Measurements from ENCODE around the gene KRTAP6-3. TPM values are rescaled to one million over a fixed set of nuclear protein-coding genes. Genes with fewer than 3 reads are reported as not detected.

KRTAP6-3 gene
- total and polyA plus RNA-seq, 2 experiments from 2014 or later = not detected

DNA sequence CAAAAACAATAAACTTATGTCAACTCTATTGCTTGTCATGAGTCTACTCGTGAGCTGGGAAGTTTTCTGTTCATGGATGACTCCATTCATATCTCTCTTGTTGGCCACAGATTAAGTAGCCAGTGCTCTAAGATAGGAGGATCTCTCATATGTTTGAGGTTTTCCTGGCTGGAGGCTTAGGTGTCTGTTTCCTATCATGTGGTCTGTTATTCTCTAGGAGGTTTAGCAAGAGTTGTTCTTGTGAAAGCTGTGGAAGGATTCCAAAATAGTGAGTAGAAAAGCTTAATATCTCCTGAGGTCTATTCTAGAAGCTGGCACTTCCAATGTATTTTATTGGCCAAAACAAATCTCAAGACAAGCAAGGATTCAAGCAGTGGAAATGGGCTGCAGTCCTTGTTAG is 37.0 kb downstream of the KRTAP6-3 start:
- H3K4me1 Mint-ChIP-seq = no peaks in the 10 kb centered on the region; the same call in 2 of the 3 replicates
- H3K27ac Mint-ChIP-seq = no peak overlapping the region
- DNase-seq (ENCODE audit: low spot score) = no peak
- Histone ChIP-seq H4K20me1 (replicated peaks; ENCODE audit: insufficient read depth) (no peaks in the 10 kb centered on the region), H3K27ac (ENCODE audit: low read depth) (no peak overlapping the region), H3K36me3 (ENCODE audit: insufficient read depth) (no peaks in the 10 kb centered on the region), H3K27me3 (ENCODE audit: insufficient read depth) (no peaks in the 10 kb centered on the region), H3F3A (replicated peaks; ENCODE audit: low read depth) (no peaks in the 10 kb centered on the region), H3K4me3 (no peak overlapping the region), H3K9me2 (ENCODE audit: insufficient read depth) (peaks cover 13% of the 10 kb centered on the region), H3K79me2 (replicated peaks; ENCODE audit: insufficient read depth) (no peaks in the 10 kb centered on the region), H3K4me1 (ENCODE audit: insufficient read depth) (no peaks in the 10 kb centered on the region; the same call in 1 of the 2 replicates), H2AFZ (no peak overlapping the region), H3K4me2 (no peak overlapping the region)
- H3K36me3 Mint-ChIP-seq (ENCODE audit: low read depth) = 0 out of 3 replicates have a peak, but pooled peaks cover 5% of the 10 kb centered on the region
- peaks cover 15% of the 10 kb centered on the region for H3K9me3 Mint-ChIP-seq
- peaks cover 2% of the 10 kb centered on the region for H3K27me3 Mint-ChIP-seq (ENCODE audit: insufficient read depth, low read depth, poor library complexity)
- H3K4me3 Mint-ChIP-seq = no peak overlapping the region
- no peak for ATAC-seq
- TF ChIP-seq ZNF331 (CRISPR knock-in tag; IDR thresholded peaks at IDR 0.05; ENCODE audit: low read depth) (no peak), POLR2AphosphoS5 (IDR thresholded peaks at IDR 0.05; ENCODE audit: low read depth) (no peak), EZH2phosphoT487 (IDR thresholded peaks at IDR 0.05; ENCODE audit: unreplicated experiment) (no peak), CREB1 (CRISPR knock-in tag; IDR thresholded peaks at IDR 0.05; ENCODE audit: low read depth) (no peak), ZNF114 (CRISPR knock-in tag; IDR thresholded peaks at IDR 0.05) (no peak), EZH2 (IDR thresholded peaks at IDR 0.05; ENCODE audit: low read depth, unreplicated experiment) (no peak), JUNB (IDR thresholded peaks at IDR 0.05; ENCODE audit: unreplicated experiment) (no peak)
- TF ChIP-seq, protein P1, sequence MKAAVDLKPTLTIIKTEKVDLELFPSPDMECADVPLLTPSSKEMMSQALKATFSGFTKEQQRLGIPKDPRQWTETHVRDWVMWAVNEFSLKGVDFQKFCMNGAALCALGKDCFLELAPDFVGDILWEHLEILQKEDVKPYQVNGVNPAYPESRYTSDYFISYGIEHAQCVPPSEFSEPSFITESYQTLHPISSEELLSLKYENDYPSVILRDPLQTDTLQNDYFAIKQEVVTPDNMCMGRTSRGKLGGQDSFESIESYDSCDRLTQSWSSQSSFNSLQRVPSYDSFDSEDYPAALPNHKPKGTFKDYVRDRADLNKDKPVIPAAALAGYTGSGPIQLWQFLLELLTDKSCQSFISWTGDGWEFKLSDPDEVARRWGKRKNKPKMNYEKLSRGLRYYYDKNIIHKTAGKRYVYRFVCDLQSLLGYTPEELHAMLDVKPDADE (IDR thresholded peaks at IDR 0.05) = no peak
- TF ChIP-seq, protein P2, sequence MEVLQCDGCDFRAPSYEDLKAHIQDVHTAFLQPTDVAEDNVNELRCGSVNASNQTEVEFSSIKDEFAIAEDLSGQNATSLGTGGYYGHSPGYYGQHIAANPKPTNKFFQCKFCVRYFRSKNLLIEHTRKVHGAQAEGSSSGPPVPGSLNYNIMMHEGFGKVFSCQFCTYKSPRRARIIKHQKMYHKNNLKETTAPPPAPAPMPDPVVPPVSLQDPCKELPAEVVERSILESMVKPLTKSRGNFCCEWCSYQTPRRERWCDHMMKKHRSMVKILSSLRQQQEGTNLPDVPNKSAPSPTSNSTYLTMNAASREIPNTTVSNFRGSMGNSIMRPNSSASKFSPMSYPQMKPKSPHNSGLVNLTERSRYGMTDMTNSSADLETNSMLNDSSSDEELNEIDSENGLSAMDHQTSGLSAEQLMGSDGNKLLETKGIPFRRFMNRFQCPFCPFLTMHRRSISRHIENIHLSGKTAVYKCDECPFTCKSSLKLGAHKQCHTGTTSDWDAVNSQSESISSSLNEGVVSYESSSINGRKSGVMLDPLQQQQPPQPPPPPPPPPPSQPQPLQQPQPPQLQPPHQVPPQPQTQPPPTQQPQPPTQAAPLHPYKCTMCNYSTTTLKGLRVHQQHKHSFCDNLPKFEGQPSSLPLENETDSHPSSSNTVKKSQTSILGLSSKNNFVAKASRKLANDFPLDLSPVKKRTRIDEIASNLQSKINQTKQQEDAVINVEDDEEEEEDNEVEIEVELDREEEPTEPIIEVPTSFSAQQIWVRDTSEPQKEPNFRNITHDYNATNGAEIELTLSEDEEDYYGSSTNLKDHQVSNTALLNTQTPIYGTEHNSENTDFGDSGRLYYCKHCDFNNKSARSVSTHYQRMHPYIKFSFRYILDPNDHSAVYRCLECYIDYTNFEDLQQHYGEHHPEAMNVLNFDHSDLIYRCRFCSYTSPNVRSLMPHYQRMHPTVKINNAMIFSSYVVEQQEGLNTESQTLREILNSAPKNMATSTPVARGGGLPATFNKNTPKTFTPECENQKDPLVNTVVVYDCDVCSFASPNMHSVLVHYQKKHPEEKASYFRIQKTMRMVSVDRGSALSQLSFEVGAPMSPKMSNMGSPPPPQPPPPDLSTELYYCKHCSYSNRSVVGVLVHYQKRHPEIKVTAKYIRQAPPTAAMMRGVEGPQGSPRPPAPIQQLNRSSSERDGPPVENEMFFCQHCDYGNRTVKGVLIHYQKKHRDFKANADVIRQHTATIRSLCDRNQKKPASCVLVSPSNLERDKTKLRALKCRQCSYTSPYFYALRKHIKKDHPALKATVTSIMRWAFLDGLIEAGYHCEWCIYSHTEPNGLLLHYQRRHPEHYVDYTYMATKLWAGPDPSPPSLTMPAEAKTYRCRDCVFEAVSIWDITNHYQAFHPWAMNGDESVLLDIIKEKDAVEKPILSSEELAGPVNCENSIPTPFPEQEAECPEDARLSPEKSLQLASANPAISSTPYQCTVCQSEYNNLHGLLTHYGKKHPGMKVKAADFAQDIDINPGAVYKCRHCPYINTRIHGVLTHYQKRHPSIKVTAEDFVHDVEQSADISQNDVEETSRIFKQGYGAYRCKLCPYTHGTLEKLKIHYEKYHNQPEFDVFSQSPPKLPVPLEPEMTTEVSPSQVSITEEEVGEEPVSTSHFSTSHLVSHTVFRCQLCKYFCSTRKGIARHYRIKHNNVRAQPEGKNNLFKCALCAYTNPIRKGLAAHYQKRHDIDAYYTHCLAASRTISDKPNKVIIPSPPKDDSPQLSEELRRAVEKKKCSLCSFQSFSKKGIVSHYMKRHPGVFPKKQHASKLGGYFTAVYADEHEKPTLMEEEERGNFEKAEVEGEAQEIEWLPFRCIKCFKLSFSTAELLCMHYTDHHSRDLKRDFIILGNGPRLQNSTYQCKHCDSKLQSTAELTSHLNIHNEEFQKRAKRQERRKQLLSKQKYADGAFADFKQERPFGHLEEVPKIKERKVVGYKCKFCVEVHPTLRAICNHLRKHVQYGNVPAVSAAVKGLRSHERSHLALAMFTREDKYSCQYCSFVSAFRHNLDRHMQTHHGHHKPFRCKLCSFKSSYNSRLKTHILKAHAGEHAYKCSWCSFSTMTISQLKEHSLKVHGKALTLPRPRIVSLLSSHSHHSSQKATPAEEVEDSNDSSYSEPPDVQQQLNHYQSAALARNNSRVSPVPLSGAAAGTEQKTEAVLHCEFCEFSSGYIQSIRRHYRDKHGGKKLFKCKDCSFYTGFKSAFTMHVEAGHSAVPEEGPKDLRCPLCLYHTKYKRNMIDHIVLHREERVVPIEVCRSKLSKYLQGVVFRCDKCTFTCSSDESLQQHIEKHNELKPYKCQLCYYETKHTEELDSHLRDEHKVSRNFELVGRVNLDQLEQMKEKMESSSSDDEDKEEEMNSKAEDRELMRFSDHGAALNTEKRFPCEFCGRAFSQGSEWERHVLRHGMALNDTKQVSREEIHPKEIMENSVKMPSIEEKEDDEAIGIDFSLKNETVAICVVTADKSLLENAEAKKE (CRISPR knock-in tag; IDR thresholded peaks at IDR 0.05) = no peak

Data from GM23338 (cell line).